Activated naive CD4-positive, alpha-beta T cell treated with anti-CD3 and anti-CD28 coated beads for 36 hours (primary cell): Measurements from ENCODE around the gene LUC7L2. TPM values are rescaled to one million over a fixed set of nuclear protein-coding genes. Genes with fewer than 3 reads are reported as not detected.

Source experiments
- CTCF ChIA-PET: fragments of 350-600 bp; sonication (Branson Sonifier 250); formaldehyde crosslinking; loops from one replicate; lab custom pipeline; 2021; ENCODE audit warnings: antibody characterized with exemption; lab: Charles Lee
- DNase-seq: peaks from one replicate; pipeline ENCODE4 v3.0.0-alpha.2; 2020
- H3K27ac Mint-ChIP-seq: one replicate; pipeline ENCODE4 v1.8.0; 2021; ENCODE audit warnings: mild to moderate bottlenecking, mixed read lengths
- H3K27me3 Mint-ChIP-seq: one replicate; pipeline ENCODE4 v1.8.0; 2021; ENCODE audit warnings: low read depth, mixed read lengths
- H3K36me3 Mint-ChIP-seq: one replicate; pipeline ENCODE4 v1.8.0; 2021; ENCODE audit warnings: low read depth, mixed read lengths
- H3K4me1 Mint-ChIP-seq: one replicate; pipeline ENCODE4 v1.8.0; 2021; ENCODE audit warnings: low read depth, mixed read lengths
- H3K4me3 Mint-ChIP-seq: one replicate; pipeline ENCODE4 v1.8.0; 2021; ENCODE audit warnings: mild to moderate bottlenecking, moderate library complexity, mixed read lengths
- H3K9me3 Mint-ChIP-seq: one replicate; pipeline ENCODE4 v1.8.0; 2021; ENCODE audit warnings: mixed read lengths
- intact Hi-C: fragments of 100-400 bp; cut with micrococcal nuclease; formaldehyde crosslinking; loops from one replicate; pipeline ENCODE4 v1.15.1; 2023
- total RNA-seq, 2 experiments: library from RNA; stranded (reverse); gene quantifications; one replicate each; pipeline ENCODE4 v1.2.3, GENCODE V29; 2021

Gene LUC7L2
- total RNA-seq, 2 experiments from 2014 or later, result 132 to 138 TPM

DNA sequence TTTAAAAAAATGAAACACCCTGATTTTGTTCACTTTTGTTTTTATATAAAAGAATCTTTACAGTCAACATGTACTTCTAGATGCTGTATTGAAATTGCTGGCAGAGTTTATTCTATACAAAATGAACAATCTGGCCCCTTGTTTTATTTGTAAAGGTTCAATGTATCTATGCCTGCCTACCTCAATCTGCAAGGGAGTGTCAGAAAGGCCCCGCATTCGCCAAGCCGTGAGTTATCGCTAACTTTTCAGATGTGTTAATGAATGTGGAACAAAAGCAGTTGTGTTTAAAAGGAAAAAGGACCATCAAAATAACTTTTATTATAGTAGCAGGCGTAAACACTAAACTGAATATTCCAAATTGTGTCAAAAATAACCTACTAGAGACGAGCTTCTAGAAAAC lies 14.6 kb downstream of the LUC7L2 start:
- no peaks in the 10 kb centered on the region for H3K27me3 Mint-ChIP-seq
- DNase-seq, result no peak
- H3K36me3 Mint-ChIP-seq, result peaks cover 28% of the 10 kb centered on the region
- intact Hi-C loops, result no loop called here
- no peak overlapping the region for H3K4me3 Mint-ChIP-seq
- peaks cover 52% of the 10 kb centered on the region for H3K4me1 Mint-ChIP-seq
- no peak overlapping the region for H3K27ac Mint-ChIP-seq
- no peaks in the 10 kb centered on the region for H3K9me3 Mint-ChIP-seq
- CTCF ChIA-PET, result no interaction called here

- no peak for DNase-seq
- Mint-ChIP-seq H3K27ac (no peak overlapping the region), H3K36me3 (peaks cover 24% of the 10 kb centered on the region), H3K27me3 (no peaks in the 10 kb centered on the region), H3K9me3 (no peaks in the 10 kb centered on the region), H3K4me3 (no peak overlapping the region), H3K4me1 (no peaks in the 10 kb centered on the region)
- intact Hi-C loops, result no loop called here
- CTCF ChIA-PET, result no interaction called here
These were observed 22.7 kb downstream of the LUC7L2 start for GRCh38 chr7:139382439-139382838.

DNA sequence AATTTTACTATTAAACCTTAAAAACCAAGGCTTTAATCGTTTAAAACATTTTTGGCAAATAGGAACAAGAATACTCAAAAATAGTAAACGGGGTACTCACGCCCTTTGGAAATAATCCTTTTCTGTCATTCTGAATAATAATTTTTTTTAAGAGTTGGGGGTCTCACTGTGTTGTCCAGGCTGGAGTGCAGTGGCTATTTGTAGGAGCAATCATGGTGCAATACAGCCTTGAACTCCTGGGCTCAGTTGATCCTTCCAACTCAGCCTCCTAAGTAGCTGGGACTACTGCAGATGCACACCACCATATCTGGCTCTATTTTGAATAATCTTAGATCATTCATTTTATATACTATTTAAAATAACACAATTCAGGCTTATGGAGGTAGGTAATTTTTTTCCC lies 24.9 kb downstream of the LUC7L2 start:
- DNase-seq, result no peak
- Mint-ChIP-seq H3K27me3 (no peaks in the 10 kb centered on the region), H3K4me3 (no peak overlapping the region), H3K36me3 (peaks cover 34% of the 10 kb centered on the region), H3K9me3 (no peaks in the 10 kb centered on the region), H3K4me1 (peaks cover 2% of the 10 kb centered on the region), H3K27ac (no peak overlapping the region)
- intact Hi-C loops, result no loop called here
- CTCF ChIA-PET, result interaction anchor here (0.6 kb wide), 2 partner anchors 1030 to 1139 kb away, joined by 3 read pairs; no protein-coding TSS in a partner anchor

GRCh38 chr7:139387594-139387993 lies 27.9 kb downstream of the LUC7L2 start:
- no peak for DNase-seq
- CTCF ChIA-PET, result interaction anchor here (0.7 kb wide), 1 partner anchor 46 kb away, joined by 3 read pairs; no protein-coding TSS in a partner anchor
- H3K27ac Mint-ChIP-seq, result no peak overlapping the region
- peaks cover 17% of the 10 kb centered on the region for H3K4me1 Mint-ChIP-seq
- peaks cover 40% of the 10 kb centered on the region for H3K36me3 Mint-ChIP-seq
- H3K4me3 Mint-ChIP-seq, result no peak overlapping the region
- H3K27me3 Mint-ChIP-seq, result no peaks in the 10 kb centered on the region
- intact Hi-C loops, result no loop called here
- H3K9me3 Mint-ChIP-seq, result no peaks in the 10 kb centered on the region

- H3K27ac Mint-ChIP-seq, result no peak overlapping the region
- no peaks in the 10 kb centered on the region for H3K27me3 Mint-ChIP-seq
- H3K4me3 Mint-ChIP-seq, result no peak overlapping the region
- intact Hi-C loops, result no loop called here
- CTCF ChIA-PET, result interaction anchor here (0.6 kb wide), 2 partner anchors 11 to 24 kb away, joined by 3 to 6 read pairs; no protein-coding TSS in a partner anchor
- peaks cover 43% of the 10 kb centered on the region for H3K36me3 Mint-ChIP-seq
- H3K4me1 Mint-ChIP-seq, result peaks cover 28% of the 10 kb centered on the region
- DNase-seq, result no peak
- H3K9me3 Mint-ChIP-seq, result no peaks in the 10 kb centered on the region
These were observed 29.4 kb downstream of the LUC7L2 start for GRCh38 chr7:139389091-139389490.

- CTCF ChIA-PET, result interaction anchor here (0.6 to 0.8 kb wide), 2 partner anchors 12 to 45 kb away, joined by 3 to 6 read pairs; no protein-coding TSS in a partner anchor
- no peak overlapping the region for H3K27ac Mint-ChIP-seq
- peaks cover 48% of the 10 kb centered on the region for H3K36me3 Mint-ChIP-seq
These were observed 30.1 kb downstream of the LUC7L2 start for GRCh38 chr7:139389774-139390173.

DNA sequence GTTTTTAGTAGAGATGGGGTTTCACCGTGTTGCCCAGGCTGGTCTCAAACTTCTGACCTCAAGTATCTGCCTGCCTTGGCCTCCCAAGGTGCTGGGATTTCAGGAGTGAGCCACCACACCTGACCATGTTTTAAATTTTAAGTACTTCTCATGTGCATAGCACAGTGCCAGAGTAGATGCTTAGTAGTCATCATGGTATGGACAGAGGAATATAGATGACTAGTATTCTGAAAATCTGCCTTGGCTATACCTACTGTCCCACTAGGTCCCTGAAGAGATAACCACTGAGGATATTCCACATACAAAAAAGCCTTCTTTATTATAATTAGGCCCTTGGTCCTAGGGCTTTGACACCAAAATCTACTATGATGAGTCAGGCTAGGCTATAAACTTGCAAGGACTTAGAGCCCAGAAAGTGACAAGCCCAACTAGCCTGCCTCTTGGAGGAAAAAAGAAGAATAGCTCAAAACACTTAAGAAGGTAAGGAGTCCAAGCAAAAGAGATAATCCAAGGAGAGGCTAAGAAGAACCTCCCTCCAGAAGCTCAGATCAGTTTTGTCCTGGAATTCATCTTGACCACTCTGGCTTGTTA lies 34.0 kb downstream of the LUC7L2 start:
- DNase-seq, result no peak
- Mint-ChIP-seq H3K4me1 (peaks cover 45% of the 10 kb centered on the region), H3K27ac (peak overlapping the region; percentile 50), H3K27me3 (no peaks in the 10 kb centered on the region), H3K4me3 (no peak overlapping the region), H3K36me3 (peaks cover 43% of the 10 kb centered on the region), H3K9me3 (no peaks in the 10 kb centered on the region)
- intact Hi-C loops, result no loop called here
- CTCF ChIA-PET, result interaction anchor here (1.4 kb wide), 1 partner anchor 19 kb away, joined by 3 read pairs; no protein-coding TSS in a partner anchor

More at GRCh38 chr7:139389774-139390173, 30.1 kb downstream of the LUC7L2 start:
- no peak for DNase-seq
- H3K9me3 Mint-ChIP-seq, result no peaks in the 10 kb centered on the region
- intact Hi-C loops, result no loop called here
- no peak overlapping the region for H3K4me3 Mint-ChIP-seq
- H3K4me1 Mint-ChIP-seq, result peaks cover 35% of the 10 kb centered on the region
- H3K27me3 Mint-ChIP-seq, result no peaks in the 10 kb centered on the region

DNA sequence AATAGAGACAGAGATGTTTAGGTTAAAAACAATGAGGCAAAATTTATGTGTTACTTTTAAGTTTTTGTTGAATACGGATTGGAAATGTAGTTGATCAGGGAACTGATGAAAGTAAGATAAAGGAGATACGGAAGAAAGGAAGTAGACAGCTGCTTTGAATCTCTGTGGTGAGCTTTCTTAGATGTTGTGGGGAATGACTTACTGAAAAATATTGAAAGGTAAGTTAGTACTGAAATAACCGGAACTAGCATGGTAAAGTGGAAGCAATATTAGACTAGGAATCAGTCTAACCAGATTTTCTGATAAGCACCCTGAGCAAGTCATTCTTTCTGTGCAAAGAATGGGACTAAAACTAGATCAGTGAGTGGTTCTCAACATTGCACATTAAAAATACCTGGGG lies 34.8 kb downstream of the LUC7L2 start:
- H3K36me3 Mint-ChIP-seq, result peaks cover 39% of the 10 kb centered on the region
- H3K27me3 Mint-ChIP-seq, result no peaks in the 10 kb centered on the region
- DNase-seq, result no peak
- no peak overlapping the region for H3K27ac Mint-ChIP-seq
- CTCF ChIA-PET, result interaction anchor here (1.1 to 1.4 kb wide), 3 partner anchors 23 to 78 kb away, joined by 3 to 7 read pairs (median 4); no protein-coding TSS in a partner anchor
- peaks cover 45% of the 10 kb centered on the region for H3K4me1 Mint-ChIP-seq
- H3K9me3 Mint-ChIP-seq, result no peaks in the 10 kb centered on the region
- intact Hi-C loops, result no loop called here
- H3K4me3 Mint-ChIP-seq, result no peak overlapping the region

DNA sequence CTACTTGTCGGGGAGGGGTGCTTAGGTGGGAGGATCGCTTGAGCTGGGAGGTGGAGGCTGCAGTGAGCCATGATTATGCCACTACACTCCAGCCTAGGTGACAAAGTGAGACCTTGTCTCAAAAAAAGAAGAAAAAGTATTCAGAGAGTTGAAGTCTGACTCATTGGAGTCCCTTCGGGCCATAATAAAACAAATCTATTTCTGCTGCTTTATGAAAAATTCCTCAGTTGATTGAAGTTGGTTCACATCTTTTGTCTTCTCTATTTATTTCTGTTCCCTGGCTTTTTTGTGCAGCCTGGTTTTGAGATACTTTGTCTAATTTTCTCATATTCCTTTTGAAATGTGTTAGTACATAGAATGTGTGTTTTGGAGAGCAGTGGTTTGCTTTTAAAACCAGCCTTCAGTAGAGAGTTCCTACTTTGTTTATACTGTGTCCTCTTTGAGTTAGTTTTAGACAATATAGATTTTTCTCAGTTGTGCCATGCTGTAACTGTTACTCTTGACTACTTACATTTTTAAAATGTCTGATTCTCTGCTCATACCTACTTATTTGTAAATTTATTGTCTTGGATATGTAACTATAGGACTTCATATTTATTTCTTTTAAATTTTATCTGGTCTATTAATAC lies 36.7 kb downstream of the LUC7L2 start:
- Mint-ChIP-seq H3K4me1 (peaks cover 41% of the 10 kb centered on the region), H3K36me3 (peaks cover 33% of the 10 kb centered on the region), H3K9me3 (no peaks in the 10 kb centered on the region), H3K27me3 (no peaks in the 10 kb centered on the region), H3K27ac (no peak overlapping the region), H3K4me3 (no peak overlapping the region)
- DNase-seq, result no peak
- intact Hi-C loops, result no loop called here
- CTCF ChIA-PET, result no interaction called here

DNA sequence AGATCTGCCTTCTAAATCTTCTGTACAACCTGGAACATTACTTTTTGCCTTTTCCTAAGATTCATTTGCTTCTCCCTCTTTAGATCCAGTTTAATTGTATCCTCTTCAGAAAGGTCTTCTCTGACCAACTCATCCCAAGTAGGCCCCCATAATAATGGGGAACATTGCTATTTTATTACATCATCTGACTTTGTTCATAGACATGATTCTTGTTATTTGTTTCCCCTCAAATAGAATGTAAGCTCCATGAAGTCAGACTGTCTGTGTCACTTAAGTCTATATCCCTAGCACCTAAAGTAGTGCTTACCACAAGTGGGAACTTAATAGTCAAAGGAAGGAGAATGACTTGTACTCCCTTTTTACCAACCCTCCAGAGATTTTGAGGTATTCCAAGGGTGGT lies 37.5 kb downstream of the LUC7L2 start:
- peaks cover 36% of the 10 kb centered on the region for H3K36me3 Mint-ChIP-seq
- DNase-seq, result no peak
- CTCF ChIA-PET, result no interaction called here
- H3K4me1 Mint-ChIP-seq, result peaks cover 35% of the 10 kb centered on the region
- H3K4me3 Mint-ChIP-seq, result no peak overlapping the region
- H3K9me3 Mint-ChIP-seq, result no peaks in the 10 kb centered on the region
- no peaks in the 10 kb centered on the region for H3K27me3 Mint-ChIP-seq
- peak overlapping the region; percentile 54 for H3K27ac Mint-ChIP-seq
- intact Hi-C loops, result no loop called here

- H3K27ac Mint-ChIP-seq, result no peak overlapping the region
- no peaks in the 10 kb centered on the region for H3K4me1 Mint-ChIP-seq
- intact Hi-C loops, result no loop called here
- no peaks in the 10 kb centered on the region for H3K9me3 Mint-ChIP-seq
- H3K4me3 Mint-ChIP-seq, result no peak overlapping the region
- peaks cover 57% of the 10 kb centered on the region for H3K36me3 Mint-ChIP-seq
- CTCF ChIA-PET, result interaction anchor here (0.6 kb wide), 1 partner anchor 213 kb away, joined by 3 read pairs; no protein-coding TSS in a partner anchor
- H3K27me3 Mint-ChIP-seq, result no peaks in the 10 kb centered on the region
- no peak for DNase-seq
These were observed 43.9 kb downstream of the LUC7L2 start for GRCh38 chr7:139403601-139404000.

DNA sequence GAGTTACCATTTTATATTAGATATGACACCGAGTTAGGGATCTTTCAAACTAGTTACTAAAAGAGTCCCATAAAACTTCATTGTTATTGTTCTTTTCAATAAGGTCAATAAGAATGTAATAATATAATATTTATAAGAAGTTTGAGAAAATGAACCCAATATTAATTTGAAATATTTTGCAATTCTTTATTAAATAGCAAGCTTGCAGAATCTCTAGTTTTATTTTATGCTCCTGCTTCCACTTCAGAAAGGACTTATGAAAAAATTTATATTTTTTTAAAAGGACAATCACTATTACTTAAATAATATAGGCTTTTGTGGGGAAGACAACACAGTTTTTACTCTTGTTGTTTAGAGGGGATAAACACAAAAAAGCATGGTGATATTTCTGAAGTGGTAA lies 47.9 kb downstream of the LUC7L2 start:
- no peaks in the 10 kb centered on the region for H3K27me3 Mint-ChIP-seq
- intact Hi-C loops, result no loop called here

More for the DNA sequence above, 47.9 kb downstream of the LUC7L2 start:
- H3K36me3 Mint-ChIP-seq, result peaks cover 44% of the 10 kb centered on the region
- no peak overlapping the region for H3K27ac Mint-ChIP-seq
- no peak overlapping the region for H3K4me3 Mint-ChIP-seq
- CTCF ChIA-PET, result no interaction called here
- no peaks in the 10 kb centered on the region for H3K9me3 Mint-ChIP-seq
- no peaks in the 10 kb centered on the region for H3K4me1 Mint-ChIP-seq
- no peak for DNase-seq
